HepG2 (cell line): ENCODE results near the gene PIGW. TPM values are rescaled to one million over a fixed set of nuclear protein-coding genes. Genes with fewer than 3 reads are reported as not detected.
A peak's percentile ranks its signal among the peaks of the same experiment; 100 is the strongest.

Source experiments
- BCL6 ChIP-seq: IDR thresholded peaks from 2 replicates; pipeline ENCODE4 v1.6.1; 2016; ENCODE audit warnings: missing genetic modification reagents, missing compliant biosample characterization
- CCAR2 ChIP-seq: fragments of 200-400 bp; formaldehyde crosslinking; optimal IDR thresholded peaks from 2 replicates; pipeline ENCODE3; 2018; ENCODE audit warnings: low read depth, mild to moderate bottlenecking, low read length, moderate library complexity
- FOXK1 ChIP-seq: sonication (generic); formaldehyde crosslinking; IDR thresholded peaks from 2 replicates; pipeline ENCODE4 v1.4.0; 2020; ENCODE audit warnings: low read depth, missing genetic modification reagents, borderline replicate concordance
- HNRNPK ChIP-seq: fragments of 200-400 bp; formaldehyde crosslinking; IDR thresholded peaks from 2 replicates; pipeline ENCODE4 v1.6.1; 2018; ENCODE audit warnings: low read length, low read depth, moderate library complexity, mild to moderate bottlenecking; ENCODE audit not compliant: poor library complexity, severe bottlenecking
- HOXD1 ChIP-seq: sonication (generic); formaldehyde crosslinking; IDR thresholded peaks from 2 replicates; pipeline ENCODE4 v1.5.0; 2020; ENCODE audit warnings: missing genetic modification reagents
- IRX3 ChIP-seq: sonication (generic); formaldehyde crosslinking; IDR thresholded peaks from 2 replicates; pipeline ENCODE4 v1.8.1; 2023; ENCODE audit warnings: mild to moderate bottlenecking, low read depth, missing genetic modification reagents, borderline replicate concordance
- KLF11 ChIP-seq: IDR thresholded peaks from 2 replicates; pipeline ENCODE4 v1.6.1; 2016; ENCODE audit warnings: missing compliant biosample characterization
- KMT2A ChIP-seq: sonication (generic); formaldehyde crosslinking; IDR thresholded peaks from 2 replicates; pipeline ENCODE4 v1.4.0; 2020; ENCODE audit warnings: missing genetic modification reagents
- NCOA5 ChIP-seq: sonication (generic); formaldehyde crosslinking; IDR thresholded peaks from 2 replicates; pipeline ENCODE4 v1.4.0; 2020; ENCODE audit warnings: missing genetic modification reagents
- NONO ChIP-seq, 2 experiments: fragments of 450-650 bp in 1 of 2; sonication (generic) in 1 of 2; formaldehyde crosslinking in 1 of 2; IDR thresholded peaks in 1 of 2; conservative IDR thresholded peaks in 1 of 2; 2 replicates each; pipeline versions ENCODE4 v1.6.1 to v1.8.0; 2017 to 2022; ENCODE audit warnings: mild to moderate bottlenecking in 1 of 2, missing genetic modification reagents in 1 of 2, moderate library complexity in 1 of 2
- RFX5 ChIP-seq: IDR thresholded peaks from 2 replicates; pipeline ENCODE4 v1.6.1; 2011; ENCODE audit warnings: low read depth, low read length, improper control_type of control experiment
- RORA ChIP-seq: sonication (generic); formaldehyde crosslinking; IDR thresholded peaks from 2 replicates; pipeline ENCODE4 v1.5.0; 2020; ENCODE audit warnings: mild to moderate bottlenecking, missing genetic modification reagents, moderate library complexity
- SRSF1 ChIP-seq: fragments of 200-400 bp; formaldehyde crosslinking; optimal IDR thresholded peaks from 2 replicates; pipeline ENCODE3; 2017; ENCODE audit warnings: mild to moderate bottlenecking, low read depth, low read length, moderate library complexity
- TMF1 ChIP-seq: sonication (generic); formaldehyde crosslinking; IDR thresholded peaks from 2 replicates; pipeline ENCODE4 v1.8.1; 2022; ENCODE audit warnings: low read depth, missing genetic modification reagents
- ZBED4 ChIP-seq: sonication (generic); formaldehyde crosslinking; IDR thresholded peaks from 2 replicates; pipeline ENCODE4 v1.4.0; 2020; ENCODE audit warnings: missing genetic modification reagents, borderline replicate concordance
- ZBTB1 ChIP-seq: sonication (generic); formaldehyde crosslinking; IDR thresholded peaks from 2 replicates; pipeline ENCODE4 v1.4.0; 2020; ENCODE audit warnings: missing genetic modification reagents, borderline replicate concordance
- ZC3H4 ChIP-seq: sonication (generic); formaldehyde crosslinking; IDR thresholded peaks from 2 replicates; pipeline ENCODE4 v1.4.0; 2020; ENCODE audit warnings: missing genetic modification reagents, borderline replicate concordance
- ZMYM3 ChIP-seq: sonication (generic); formaldehyde crosslinking; IDR thresholded peaks from 2 replicates; pipeline ENCODE4 v1.5.1; 2020; ENCODE audit warnings: mild to moderate bottlenecking, missing genetic modification reagents
- ZNF367 ChIP-seq: sonication (generic); formaldehyde crosslinking; IDR thresholded peaks from 2 replicates; pipeline ENCODE4 v1.4.0; 2020; ENCODE audit warnings: missing genetic modification reagents, borderline replicate concordance
- ZNF382 ChIP-seq: sonication (generic); formaldehyde crosslinking; IDR thresholded peaks from 2 replicates; pipeline ENCODE4 v1.5.0; 2020; ENCODE audit warnings: missing genetic modification reagents, mild to moderate bottlenecking, borderline replicate concordance
- ZNF460 ChIP-seq: sonication (generic); formaldehyde crosslinking; IDR thresholded peaks from 2 replicates; pipeline ENCODE4 v1.5.1; 2020; ENCODE audit warnings: missing genetic modification reagents, mild to moderate bottlenecking, borderline replicate concordance
- ZNF543 ChIP-seq: sonication (generic); formaldehyde crosslinking; IDR thresholded peaks from 2 replicates; pipeline ENCODE4 v1.4.0; 2020; ENCODE audit warnings: mild to moderate bottlenecking, missing genetic modification reagents
- ZNF775 ChIP-seq: sonication (generic); formaldehyde crosslinking; IDR thresholded peaks from 2 replicates; pipeline ENCODE4 v1.4.0; 2020; ENCODE audit warnings: missing genetic modification reagents, mild to moderate bottlenecking, moderate library complexity, borderline replicate concordance
- ZNF850 ChIP-seq: sonication (generic); formaldehyde crosslinking; conservative IDR thresholded peaks from 2 replicates; pipeline ENCODE4 v1.9.0; 2021; ENCODE audit warnings: mild to moderate bottlenecking, missing genetic modification reagents
- polyA plus RNA-seq, 8 experiments: library from polyadenylated mRNA; depleted of rRNA in 3 of 8; stranded (reverse) in 7 of 8; unstranded in 1 of 8; fragments of >200 nt; fragmentation: Illumina TruSeq in 4 of 8; extraction: Trizol in 4 of 8; gene quantifications; 2 replicates each; pipeline versions ENCODE4 v1.2.1 to v1.2.3, GENCODE V29; 2011 to 2016; ENCODE audit warnings: low read depth in 4 of 8, missing spikeins in 1 of 8, mixed read lengths in 1 of 8; ENCODE audit not compliant: insufficient read depth in 1 of 8
- total RNA-seq, 5 experiments: library from RNA; depleted of rRNA; stranded (reverse); fragments of >200 nt; fragmentation: Illumina TruSeq; extraction: Trizol; gene quantifications; 2 replicates each; pipeline ENCODE4 v1.2.3, GENCODE V29; 2016; ENCODE audit warnings: low read depth in 1 of 5
- TF ChIP-seq, protein P1 (sequence below): IDR thresholded peaks from 2 replicates; pipeline ENCODE4 v1.6.1; 2016; ENCODE audit warnings: missing biosample characterization, missing genetic modification reagents, low read depth

PIGW gene
- total and polyA plus RNA-seq, 2 of the 13 experiments (the other 11 are each of a cell fraction or from before 2014, with no cell fraction given): 9.0 to 24.0 TPM

DNA sequence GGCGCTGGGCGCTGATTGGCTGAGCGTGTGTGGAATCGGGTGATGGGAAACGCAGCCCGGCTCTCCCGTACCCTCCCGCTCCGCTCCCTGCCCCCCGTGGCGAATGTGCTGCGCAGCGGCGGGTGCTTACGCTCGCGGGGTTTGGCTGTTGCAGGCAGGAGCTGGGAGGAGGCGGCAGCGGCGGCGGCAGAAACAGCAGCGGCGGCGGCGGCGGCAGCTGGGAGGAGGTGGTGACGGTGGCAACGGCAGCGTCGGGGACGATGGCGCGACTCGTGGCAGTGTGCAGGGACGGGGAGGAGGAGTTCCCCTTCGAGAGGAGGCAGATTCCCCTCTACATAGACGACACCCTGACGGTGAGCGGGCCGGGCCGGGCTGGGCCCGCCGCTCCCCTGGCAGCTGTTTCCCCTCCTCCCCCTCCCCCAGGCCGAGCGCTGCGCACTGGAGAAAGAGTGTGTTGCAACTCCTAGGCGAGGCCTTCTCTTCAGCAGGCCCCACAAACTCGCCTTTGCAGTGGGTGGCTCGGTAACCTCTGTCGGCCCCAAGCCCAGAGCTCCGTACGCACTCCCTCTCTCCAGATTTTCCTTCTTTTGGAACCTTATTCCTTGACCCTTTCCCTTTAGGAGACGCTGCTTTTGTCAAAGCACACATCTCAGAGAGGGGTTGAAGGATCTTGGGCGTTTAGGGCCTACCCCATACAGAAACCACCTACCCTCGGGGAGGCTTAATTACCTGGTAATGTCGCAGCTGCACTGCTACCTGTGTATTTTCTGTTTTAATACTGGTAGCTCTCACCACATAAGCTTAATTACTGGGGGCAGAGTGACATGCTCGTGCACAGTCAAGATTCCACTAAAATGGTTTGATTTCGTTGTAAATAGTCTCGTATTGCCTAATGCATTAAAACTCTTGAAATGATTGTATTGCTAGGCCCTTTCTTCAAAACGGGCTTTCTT lies 11.0 kb downstream of the PIGW start (continued):
- TF ChIP-seq ZBED4 (CRISPR knock-in tag): peak; percentile 94
- TF ChIP-seq HNRNPK: peak; percentile 79
- TF ChIP-seq NONO (IDR thresholded peaks at IDR 0.05): no peak
- TF ChIP-seq NONO (CRISPR knock-in tag; conservative IDR thresholded peaks at IDR 0.05): peak; percentile 76
- no peak for TF ChIP-seq ZC3H4 (CRISPR knock-in tag)
- no peak for TF ChIP-seq ZNF367 (CRISPR knock-in tag)
- TF ChIP-seq ZNF850 (CRISPR knock-in tag): no peak
- no peak for TF ChIP-seq NCOA5 (CRISPR knock-in tag)
- no peak for TF ChIP-seq ZBTB1 (CRISPR knock-in tag)
- peak; percentile 12 for TF ChIP-seq SRSF1
- no peak for TF ChIP-seq HOXD1 (CRISPR knock-in tag)
- TF ChIP-seq ZNF460 (CRISPR knock-in tag): no peak; the same call in 1 of the 2 replicates
- TF ChIP-seq BCL6 (CRISPR knock-in tag): peak; percentile 44; the same call in 1 of the 2 replicates
- TF ChIP-seq FOXK1: peak; percentile 92; the same call in 1 of the 2 replicates
- no peak for TF ChIP-seq KLF11 (CRISPR knock-in tag)
- TF ChIP-seq ZNF543: 0 out of 2 replicates have a peak, but pooled peaks have one; percentile 22
- TF ChIP-seq ZNF382 (CRISPR knock-in tag): no peak
- no peak for TF ChIP-seq IRX3 (CRISPR knock-in tag)
- peak; percentile 30 for TF ChIP-seq CCAR2
- no peak; the same call in 1 of the 2 replicates for TF ChIP-seq RFX5
- TF ChIP-seq, protein P1, sequence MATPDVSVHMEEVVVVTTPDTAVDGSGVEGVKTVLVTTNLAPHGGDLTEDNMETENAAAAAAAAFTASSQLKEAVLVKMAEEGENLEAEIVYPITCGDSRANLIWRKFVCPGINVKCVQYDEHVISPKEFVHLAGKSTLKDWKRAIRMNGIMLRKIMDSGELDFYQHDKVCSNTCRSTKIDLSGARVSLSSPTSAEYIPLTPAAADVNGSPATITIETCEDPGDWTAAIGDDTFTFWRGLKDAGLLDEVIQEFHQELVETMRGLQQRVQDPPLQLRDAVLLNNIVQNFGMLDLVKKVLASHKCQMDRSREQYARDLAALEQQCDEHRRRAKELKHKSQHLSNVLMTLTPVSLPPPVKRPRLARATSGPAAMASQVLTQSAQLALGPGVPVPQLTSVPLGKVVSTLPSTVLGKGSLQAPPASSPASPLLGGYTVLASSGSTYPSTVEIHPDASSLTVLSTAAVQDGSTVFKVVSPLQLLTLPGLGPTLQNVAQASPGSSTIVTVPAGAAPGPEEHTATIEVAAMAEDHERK: peak; percentile 66; the same call in 1 of the 2 replicates
- peak; percentile 97 for TF ChIP-seq KMT2A (CRISPR knock-in tag)
- no peak for TF ChIP-seq ZMYM3 (CRISPR knock-in tag)
- no peak for TF ChIP-seq TMF1 (CRISPR knock-in tag)
- TF ChIP-seq RORA: no peak
- peak; percentile 72; the same call in 1 of the 2 replicates for TF ChIP-seq ZNF775 (CRISPR knock-in tag)
